ENCODE results near the gene CNOT4.
"Not testable (repeated sequence)": the region's sequence is repeated elsewhere in the genome, so short reads cannot be mapped to it uniquely, and the experiment has no call there.

CNOT4 gene

DNA sequence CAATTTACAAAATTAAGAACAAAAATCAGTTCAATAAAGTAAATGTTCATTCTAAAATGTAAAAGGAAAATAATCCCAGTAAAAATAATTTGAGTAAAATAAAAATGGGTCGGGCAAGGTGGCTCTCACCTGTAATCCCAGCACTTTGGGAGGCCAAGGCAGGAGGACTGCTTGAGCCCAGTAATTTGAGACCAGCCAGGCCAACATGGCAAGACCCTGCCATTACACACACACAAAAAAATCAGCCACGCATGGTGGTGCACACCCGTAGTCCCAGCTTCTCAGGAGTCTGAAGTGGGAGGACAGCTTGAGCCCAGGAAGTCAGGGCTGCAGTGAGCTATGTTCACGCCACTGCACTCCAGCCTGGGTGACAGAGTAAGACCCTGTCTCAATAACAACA, 34.4 kb downstream of the CNOT4 start:
- no peak for TF ChIP-seq ZFX (IDR thresholded peaks at IDR 0.05)
- TF ChIP-seq, protein P1, sequence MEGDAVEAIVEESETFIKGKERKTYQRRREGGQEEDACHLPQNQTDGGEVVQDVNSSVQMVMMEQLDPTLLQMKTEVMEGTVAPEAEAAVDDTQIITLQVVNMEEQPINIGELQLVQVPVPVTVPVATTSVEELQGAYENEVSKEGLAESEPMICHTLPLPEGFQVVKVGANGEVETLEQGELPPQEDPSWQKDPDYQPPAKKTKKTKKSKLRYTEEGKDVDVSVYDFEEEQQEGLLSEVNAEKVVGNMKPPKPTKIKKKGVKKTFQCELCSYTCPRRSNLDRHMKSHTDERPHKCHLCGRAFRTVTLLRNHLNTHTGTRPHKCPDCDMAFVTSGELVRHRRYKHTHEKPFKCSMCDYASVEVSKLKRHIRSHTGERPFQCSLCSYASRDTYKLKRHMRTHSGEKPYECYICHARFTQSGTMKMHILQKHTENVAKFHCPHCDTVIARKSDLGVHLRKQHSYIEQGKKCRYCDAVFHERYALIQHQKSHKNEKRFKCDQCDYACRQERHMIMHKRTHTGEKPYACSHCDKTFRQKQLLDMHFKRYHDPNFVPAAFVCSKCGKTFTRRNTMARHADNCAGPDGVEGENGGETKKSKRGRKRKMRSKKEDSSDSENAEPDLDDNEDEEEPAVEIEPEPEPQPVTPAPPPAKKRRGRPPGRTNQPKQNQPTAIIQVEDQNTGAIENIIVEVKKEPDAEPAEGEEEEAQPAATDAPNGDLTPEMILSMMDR (conservative IDR thresholded peaks at IDR 0.05) = no peak
- H3K27ac ChIP-seq = no peak overlapping the region

- not testable (repeated sequence) for H3K27ac ChIP-seq
Observed at GRCh38 chr7:135469705-135470104, 40.2 kb downstream of the CNOT4 start.

GRCh38 chr7:135467207-135467711, 42.6 kb downstream of the CNOT4 start:
- TF ChIP-seq ZFX (IDR thresholded peaks at IDR 0.05) = no peak
- TF ChIP-seq, protein P1 (conservative IDR thresholded peaks at IDR 0.05) = no peak
- H3K27ac ChIP-seq = no peak overlapping the region

DNA sequence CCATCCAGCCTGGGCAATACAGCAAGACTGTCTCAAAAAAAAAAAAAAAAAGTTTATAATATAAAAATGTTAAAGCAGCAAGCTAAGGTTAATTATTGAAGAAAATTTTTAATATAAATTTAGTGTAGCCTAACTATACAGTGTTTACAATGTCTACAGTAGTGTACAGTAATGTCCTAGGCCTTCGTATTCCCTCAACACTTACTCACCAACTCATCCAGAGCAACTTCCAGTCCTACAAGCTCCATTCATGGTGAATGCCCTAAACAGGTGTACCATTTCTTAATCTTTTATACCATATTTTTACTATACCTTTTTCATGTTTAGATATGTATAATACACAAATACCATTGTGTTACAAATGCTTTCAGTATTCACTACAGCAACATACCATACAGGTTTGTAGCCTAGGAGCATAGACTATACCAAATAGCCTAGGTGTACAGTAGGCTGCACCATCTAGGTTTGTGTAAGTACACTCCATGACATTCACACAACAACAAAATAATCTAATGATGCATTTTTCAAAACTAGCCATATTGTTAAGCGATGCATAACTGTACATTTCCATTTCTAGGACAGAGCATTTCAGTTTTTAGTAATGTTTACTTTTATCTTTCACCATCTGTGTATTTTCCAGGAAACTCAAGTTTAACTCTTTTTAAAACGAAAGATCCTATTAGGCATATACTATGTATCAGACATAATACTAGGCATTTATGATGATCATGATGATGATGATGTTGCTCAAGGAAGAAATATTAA, 43.3 kb downstream of the CNOT4 start:
- no peak overlapping the region for H3K27ac ChIP-seq
- no peak for TF ChIP-seq ZFX (IDR thresholded peaks at IDR 0.05)
- TF ChIP-seq, protein P1 (conservative IDR thresholded peaks at IDR 0.05) = no peak

GRCh38 chr7:135463908-135464307, 46.0 kb downstream of the CNOT4 start:
- TF ChIP-seq ZFX (IDR thresholded peaks at IDR 0.05) = no peak
- TF ChIP-seq, protein P1 (conservative IDR thresholded peaks at IDR 0.05) = no peak
- H3K27ac ChIP-seq = no peak overlapping the region

DNA sequence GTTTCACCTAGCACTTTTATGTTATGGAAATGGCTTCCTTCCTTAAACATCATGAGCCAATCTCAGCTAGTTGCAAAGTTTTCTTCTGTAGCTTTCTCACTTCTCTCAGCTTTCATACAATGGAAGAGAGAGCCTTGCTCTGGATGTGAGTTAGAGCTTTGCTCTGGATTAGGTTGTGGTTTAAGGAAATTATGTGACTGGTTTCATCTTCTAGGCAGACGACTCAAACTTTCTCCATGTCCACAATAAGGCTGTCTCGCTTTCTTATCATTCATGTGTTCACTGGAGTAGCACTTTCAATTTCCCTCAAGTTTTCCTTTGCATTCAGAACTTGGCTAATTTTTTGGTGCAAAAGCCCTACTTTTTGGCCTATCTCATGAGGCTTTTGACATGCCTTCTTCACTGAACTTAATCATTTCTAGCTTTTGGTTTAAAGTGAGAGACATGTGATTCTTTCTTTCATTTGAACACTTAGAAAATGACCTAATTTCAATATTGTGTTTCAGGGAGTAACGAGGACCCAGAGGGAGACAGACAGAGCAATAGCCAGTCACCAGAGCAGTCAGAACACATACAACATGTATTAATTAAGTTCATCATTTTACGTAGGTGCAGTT, 49.8 kb downstream of the CNOT4 start:
- no peak for TF ChIP-seq ZFX (IDR thresholded peaks at IDR 0.05)
- no peak overlapping the region for H3K27ac ChIP-seq

DNA sequence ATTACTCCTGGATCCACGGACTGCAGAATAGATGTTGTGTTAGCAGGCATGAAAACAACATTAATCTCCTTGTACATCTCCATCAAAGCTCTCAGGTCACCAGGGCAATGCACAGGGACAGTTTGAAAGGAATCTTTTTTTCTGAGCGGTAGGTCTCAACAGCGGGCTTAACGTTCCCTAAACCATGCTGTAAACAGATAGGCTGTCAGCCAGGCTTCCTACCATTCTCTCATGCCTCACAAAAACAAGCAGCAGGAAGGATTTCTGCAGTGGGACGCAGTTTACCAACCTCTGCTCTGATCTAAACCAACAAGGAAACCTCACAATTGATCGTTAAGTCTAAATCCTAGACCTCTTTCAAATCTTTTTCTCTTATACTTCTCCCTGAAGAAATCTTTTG, 50.8 kb downstream of the CNOT4 start:
- H3K27ac ChIP-seq = no peak overlapping the region

DNA sequence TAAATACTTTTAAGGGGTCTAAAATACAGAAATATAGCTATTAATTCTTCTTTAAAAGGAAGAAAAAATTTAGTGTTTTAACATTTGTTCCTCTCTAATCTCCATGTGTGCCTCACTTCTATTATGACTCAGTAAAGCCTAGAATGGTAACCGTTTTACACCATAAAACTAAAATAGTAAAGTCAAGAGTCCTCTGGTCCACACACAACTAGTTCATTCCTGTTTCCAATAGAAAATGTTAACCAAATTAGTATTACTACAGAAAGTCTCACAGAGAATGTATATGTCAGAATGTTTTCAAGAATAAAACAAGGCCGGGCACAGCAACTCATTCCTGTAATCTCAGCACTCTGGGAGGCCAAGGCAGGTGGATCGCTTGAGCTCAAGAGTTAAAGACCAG, 55.8 kb downstream of the CNOT4 start:
- H3K27ac ChIP-seq = no peak overlapping the region
- no peak for TF ChIP-seq ZFX (IDR thresholded peaks at IDR 0.05)
- TF ChIP-seq, protein P1 (conservative IDR thresholded peaks at IDR 0.05) = no peak

More for the DNA sequence above, 50.8 kb downstream of the CNOT4 start:
- TF ChIP-seq, protein P1 (conservative IDR thresholded peaks at IDR 0.05) = no peak
- no peak for TF ChIP-seq ZFX (IDR thresholded peaks at IDR 0.05)
